Upper lobe of right lung (tissue), 1 donor: ENCODE measurements around the gene WFDC5. TPM values are rescaled to one million over a fixed set of nuclear protein-coding genes. Genes with fewer than 3 reads are reported as not detected.
A peak's percentile ranks its signal among the peaks of the same experiment; 100 is the strongest.

Source experiments
- ATAC-seq: fragments of 200-7000 bp; cut with Tn5 transposase; one replicate; pipeline ENCODE4 v1.9.1; 2020; ENCODE audit warnings: mild to moderate bottlenecking, moderate library complexity
- DNase-seq: peaks from one replicate; pipeline ENCODE4 v3.0.0-alpha.2; 2020
- H3K27ac ChIP-seq: fragments of 200-600 bp; one replicate; pipeline ENCODE4 v1.8.0; 2022
- H3K27me3 ChIP-seq: fragments of 200-600 bp; one replicate; pipeline ENCODE4 v1.8.0; 2022; ENCODE audit warnings: mild to moderate bottlenecking
- H3K36me3 ChIP-seq: fragments of 200-600 bp; one replicate; pipeline ENCODE4 v1.8.0; 2022
- H3K4me1 ChIP-seq: fragments of 200-600 bp; one replicate; pipeline ENCODE4 v1.8.0; 2022
- H3K4me3 ChIP-seq: fragments of 200-600 bp; one replicate; pipeline ENCODE4 v1.8.0; 2022; ENCODE audit warnings: mild to moderate bottlenecking
- H3K9me3 ChIP-seq: fragments of 200-600 bp; one replicate; pipeline ENCODE4 v1.8.0; 2022
- CTCF ChIP-seq: fragments of 200-600 bp; IDR thresholded peaks from one replicate; pipeline ENCODE4 v1.8.0; 2022; ENCODE audit warnings: antibody characterized with exemption
- intact Hi-C: fragments of 100-400 bp; cut with DNase I; formaldehyde crosslinking; loops from one replicate; pipeline ENCODE4 v1.11.0; 2022
- total RNA-seq: library from RNA; stranded (reverse); fragmentation: NEBNext Ultra II Directional; extraction: Animal tissue kit (Norgen Biotek cat#: 25700); gene quantifications from one replicate; pipeline ENCODE4 v1.2.1, GENCODE V29; 2021
- donor health status: DM: no; HTN: yes; CAD: no; lungs with severe emphysema.

Gene WFDC5
- total RNA-seq, 1 donor from 2014 or later, result 1.3 TPM

GRCh38 chr20:45119556-45120266, 4.7 kb upstream of the WFDC5 start:
- Histone ChIP-seq H3K4me3 (no peak overlapping the region), H3K9me3 (no peaks in the 10 kb centered on the region), H3K27ac (no peak overlapping the region), H3K4me1 (no peaks in the 10 kb centered on the region), H3K36me3 (no peaks in the 10 kb centered on the region), H3K27me3 (no peaks in the 10 kb centered on the region)
- TF ChIP-seq CTCF, result no peak
- DNase-seq, result no peak
- intact Hi-C loops, result no loop called here
- no peak for ATAC-seq

GRCh38 chr20:45118028-45118427, 3.1 kb upstream of the WFDC5 start:
- Histone ChIP-seq H3K4me3 (no peak overlapping the region), H3K4me1 (no peaks in the 10 kb centered on the region), H3K27ac (no peak overlapping the region), H3K36me3 (no peaks in the 10 kb centered on the region), H3K27me3 (no peaks in the 10 kb centered on the region), H3K9me3 (no peaks in the 10 kb centered on the region)
- no peak for TF ChIP-seq CTCF
- DNase-seq (no peak), ATAC-seq (no peak)
- intact Hi-C loops, result no loop called here

- intact Hi-C loops, result no loop called here
- Histone ChIP-seq H3K27ac (no peak overlapping the region), H3K9me3 (no peaks in the 10 kb centered on the region), H3K36me3 (no peaks in the 10 kb centered on the region), H3K27me3 (no peaks in the 10 kb centered on the region), H3K4me3 (no peak overlapping the region), H3K4me1 (no peaks in the 10 kb centered on the region)
- ATAC-seq (peak; percentile 82), DNase-seq (no peak)
- TF ChIP-seq CTCF, result no peak
Measured at GRCh38 chr20:45117581-45117980, 2.6 kb upstream of the WFDC5 start.

GRCh38 chr20:45115829-45116228, 855 bp upstream of the WFDC5 start:
- DNase-seq (no peak), ATAC-seq (no peak)
- TF ChIP-seq CTCF, result no peak
- Histone ChIP-seq H3K36me3 (no peaks in the 10 kb centered on the region), H3K27me3 (no peaks in the 10 kb centered on the region), H3K9me3 (no peaks in the 10 kb centered on the region), H3K4me3 (no peak overlapping the region), H3K27ac (no peak overlapping the region), H3K4me1 (no peaks in the 10 kb centered on the region)
- intact Hi-C loops, result no loop called here

- Histone ChIP-seq H3K36me3 (no peaks in the 10 kb centered on the region), H3K27me3 (no peaks in the 10 kb centered on the region), H3K9me3 (no peaks in the 10 kb centered on the region), H3K4me1 (no peaks in the 10 kb centered on the region), H3K27ac (no peak overlapping the region), H3K4me3 (no peak overlapping the region)
- intact Hi-C loops, result no loop called here
- no peak for ATAC-seq
- TF ChIP-seq CTCF, result no peak
- no peak for DNase-seq
Measured at GRCh38 chr20:45115386-45115774, 406 bp upstream of the WFDC5 start.

- H3K27ac ChIP-seq, result no peak overlapping the region
- no peaks in the 10 kb centered on the region for H3K36me3 ChIP-seq
Measured at GRCh38 chr20:45113865-45114264, 1.1 kb downstream of the WFDC5 start.

More at GRCh38 chr20:45113865-45114264, 1.1 kb downstream of the WFDC5 start:
- H3K9me3 ChIP-seq, result no peaks in the 10 kb centered on the region
- no peak for ATAC-seq
- H3K27me3 ChIP-seq, result no peaks in the 10 kb centered on the region
- H3K4me3 ChIP-seq, result no peak overlapping the region
- no peaks in the 10 kb centered on the region for H3K4me1 ChIP-seq
- no peak for DNase-seq
- intact Hi-C loops, result no loop called here
- TF ChIP-seq CTCF, result no peak
